ENCODE measurements around the gene FRMD4B.

FRMD4B gene

DNA sequence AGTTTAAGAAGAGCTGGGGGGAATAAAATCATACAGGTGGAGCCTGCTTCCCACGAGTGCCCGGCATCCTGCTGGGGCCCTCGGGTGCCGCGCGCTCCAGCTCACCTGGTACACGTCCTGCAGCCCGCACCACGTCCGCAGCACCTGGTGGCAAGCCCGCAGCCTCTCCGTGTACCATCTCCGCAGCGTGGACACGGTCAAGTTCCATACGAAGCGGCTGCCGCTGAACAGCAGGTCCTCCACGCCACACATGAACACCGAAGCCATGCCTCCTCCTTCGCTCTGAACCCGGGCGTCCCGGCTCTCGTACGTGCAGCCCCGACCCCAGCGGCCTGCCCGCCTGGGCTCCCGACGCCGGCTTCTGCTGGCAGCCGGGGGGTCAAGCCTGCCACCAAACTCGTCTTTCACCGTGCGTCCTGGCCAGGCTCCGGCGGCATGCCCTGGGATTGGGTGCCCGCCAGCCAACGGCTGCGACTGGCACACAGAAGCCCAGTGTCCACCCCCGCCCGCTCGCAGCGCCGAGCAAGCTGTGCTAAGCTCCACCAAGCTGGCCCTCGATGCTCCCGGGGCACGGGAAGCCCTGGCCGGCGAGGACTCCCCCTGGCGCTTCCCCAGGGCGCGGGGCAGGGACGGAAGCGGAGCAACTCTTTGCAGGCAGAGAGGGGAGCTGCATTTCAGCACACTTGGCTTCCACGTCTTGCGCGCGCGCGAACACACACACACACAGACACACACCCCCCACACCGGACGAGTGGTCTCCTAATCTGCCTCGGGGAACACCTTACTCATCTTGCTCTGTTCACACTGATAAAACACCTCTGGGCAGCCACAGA, at the start of gene FRMD4B:
Gene FRMD4B (minus strand): TSS at position 366 of the 833 bp plus-strand sequence. CDS start 99 bp downstream, at position 267.
- Histone ChIP-seq H3K9me2 (replicated peaks; ENCODE audit: low read depth, low read length) (no peaks in the 10 kb centered on the region), H3K36me3 (ENCODE audit: insufficient read depth, low read length) (no peaks in the 10 kb centered on the region), H3K27me3 (ENCODE audit: insufficient read depth, low read length, poor library complexity, severe bottlenecking) (peaks cover 25% of the 10 kb centered on the region), H3K79me2 (ENCODE audit: insufficient read depth, low read length) (no peaks in the 10 kb centered on the region), H4K20me1 (ENCODE audit: insufficient read depth, low read length, poor library complexity, severe bottlenecking) (no peaks in the 10 kb centered on the region), H3K9ac (ENCODE audit: low read depth, low read length, poor library complexity, severe bottlenecking) (peak within 1 kb of the TSS; percentile 26), H3K4me3 (ENCODE audit: low read length, poor library complexity, severe bottlenecking) (peak within 1 kb of the TSS; percentile 71), H2AFZ (ENCODE audit: low read length) (peak within 1 kb of the TSS; percentile 85), H3K4me1 (ENCODE audit: insufficient read depth, low read length, poor library complexity, severe bottlenecking) (peaks cover 13% of the 10 kb centered on the region), H3K9me3 (ENCODE audit: insufficient read depth, low read depth, low read length) (no peaks in the 10 kb centered on the region), H3K4me2 (ENCODE audit: low read depth, low read length, poor library complexity, severe bottlenecking) (peak within 1 kb of the TSS; percentile 95), H3F3A (ENCODE audit: low read depth) (no peaks in the 10 kb centered on the region)
- no peak for TF ChIP-seq EZH2phosphoT487 (IDR thresholded peaks at IDR 0.05; ENCODE audit: borderline replicate concordance)
- TF ChIP-seq, protein P1, sequence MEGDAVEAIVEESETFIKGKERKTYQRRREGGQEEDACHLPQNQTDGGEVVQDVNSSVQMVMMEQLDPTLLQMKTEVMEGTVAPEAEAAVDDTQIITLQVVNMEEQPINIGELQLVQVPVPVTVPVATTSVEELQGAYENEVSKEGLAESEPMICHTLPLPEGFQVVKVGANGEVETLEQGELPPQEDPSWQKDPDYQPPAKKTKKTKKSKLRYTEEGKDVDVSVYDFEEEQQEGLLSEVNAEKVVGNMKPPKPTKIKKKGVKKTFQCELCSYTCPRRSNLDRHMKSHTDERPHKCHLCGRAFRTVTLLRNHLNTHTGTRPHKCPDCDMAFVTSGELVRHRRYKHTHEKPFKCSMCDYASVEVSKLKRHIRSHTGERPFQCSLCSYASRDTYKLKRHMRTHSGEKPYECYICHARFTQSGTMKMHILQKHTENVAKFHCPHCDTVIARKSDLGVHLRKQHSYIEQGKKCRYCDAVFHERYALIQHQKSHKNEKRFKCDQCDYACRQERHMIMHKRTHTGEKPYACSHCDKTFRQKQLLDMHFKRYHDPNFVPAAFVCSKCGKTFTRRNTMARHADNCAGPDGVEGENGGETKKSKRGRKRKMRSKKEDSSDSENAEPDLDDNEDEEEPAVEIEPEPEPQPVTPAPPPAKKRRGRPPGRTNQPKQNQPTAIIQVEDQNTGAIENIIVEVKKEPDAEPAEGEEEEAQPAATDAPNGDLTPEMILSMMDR (conservative IDR thresholded peaks at IDR 0.05; ENCODE audit: low read length) = 0 out of 2 replicates have a peak, but pooled peaks have one; percentile 32

DNA sequence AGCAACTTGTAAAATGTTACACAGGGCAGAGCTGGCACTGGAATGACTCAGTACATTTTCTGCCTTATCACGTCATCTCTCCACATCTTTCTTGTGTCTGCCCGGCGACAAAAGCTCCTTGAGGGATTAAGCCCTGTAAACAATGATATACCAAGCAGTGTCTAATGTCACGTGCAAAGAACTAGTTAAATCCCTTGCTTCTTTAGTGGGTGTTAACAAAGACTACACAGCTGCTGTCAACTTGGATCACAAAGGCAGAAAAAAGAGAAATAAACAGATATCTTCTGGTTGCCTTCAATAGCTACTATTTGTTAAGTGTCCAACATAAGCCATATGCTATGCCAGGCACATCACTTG, 48.1 kb upstream of the FRMD4B start:
- H3K4me3 ChIP-seq (ENCODE audit: low read length, poor library complexity, severe bottlenecking) = no peak overlapping the region
- no peaks in the 10 kb centered on the region for H3K4me1 ChIP-seq (ENCODE audit: insufficient read depth, low read length, poor library complexity, severe bottlenecking)
- no peaks in the 10 kb centered on the region for H3K9me2 ChIP-seq (replicated peaks; ENCODE audit: low read depth, low read length)
- no peak overlapping the region for H3K9ac ChIP-seq (ENCODE audit: low read depth, low read length, poor library complexity, severe bottlenecking)
- H3K27me3 ChIP-seq (ENCODE audit: insufficient read depth, low read length, poor library complexity, severe bottlenecking) = no peaks in the 10 kb centered on the region
- H3F3A ChIP-seq (ENCODE audit: low read depth) = no peaks in the 10 kb centered on the region
- no peaks in the 10 kb centered on the region for H3K36me3 ChIP-seq (ENCODE audit: insufficient read depth, low read length)
- H3K9me3 ChIP-seq (ENCODE audit: insufficient read depth, low read depth, low read length) = no peaks in the 10 kb centered on the region
- TF ChIP-seq EZH2phosphoT487 (IDR thresholded peaks at IDR 0.05; ENCODE audit: borderline replicate concordance) = no peak
- TF ChIP-seq, protein P1 (conservative IDR thresholded peaks at IDR 0.05; ENCODE audit: low read length) = no peak
- peak overlapping the region; percentile 3; the same call in 1 of the 2 replicates for H2AFZ ChIP-seq (ENCODE audit: low read length)
- H3K79me2 ChIP-seq (ENCODE audit: insufficient read depth, low read length) = no peaks in the 10 kb centered on the region
- H4K20me1 ChIP-seq (ENCODE audit: insufficient read depth, low read length, poor library complexity, severe bottlenecking) = no peaks in the 10 kb centered on the region
- H3K4me2 ChIP-seq (ENCODE audit: low read depth, low read length, poor library complexity, severe bottlenecking) = no peak overlapping the region

DNA sequence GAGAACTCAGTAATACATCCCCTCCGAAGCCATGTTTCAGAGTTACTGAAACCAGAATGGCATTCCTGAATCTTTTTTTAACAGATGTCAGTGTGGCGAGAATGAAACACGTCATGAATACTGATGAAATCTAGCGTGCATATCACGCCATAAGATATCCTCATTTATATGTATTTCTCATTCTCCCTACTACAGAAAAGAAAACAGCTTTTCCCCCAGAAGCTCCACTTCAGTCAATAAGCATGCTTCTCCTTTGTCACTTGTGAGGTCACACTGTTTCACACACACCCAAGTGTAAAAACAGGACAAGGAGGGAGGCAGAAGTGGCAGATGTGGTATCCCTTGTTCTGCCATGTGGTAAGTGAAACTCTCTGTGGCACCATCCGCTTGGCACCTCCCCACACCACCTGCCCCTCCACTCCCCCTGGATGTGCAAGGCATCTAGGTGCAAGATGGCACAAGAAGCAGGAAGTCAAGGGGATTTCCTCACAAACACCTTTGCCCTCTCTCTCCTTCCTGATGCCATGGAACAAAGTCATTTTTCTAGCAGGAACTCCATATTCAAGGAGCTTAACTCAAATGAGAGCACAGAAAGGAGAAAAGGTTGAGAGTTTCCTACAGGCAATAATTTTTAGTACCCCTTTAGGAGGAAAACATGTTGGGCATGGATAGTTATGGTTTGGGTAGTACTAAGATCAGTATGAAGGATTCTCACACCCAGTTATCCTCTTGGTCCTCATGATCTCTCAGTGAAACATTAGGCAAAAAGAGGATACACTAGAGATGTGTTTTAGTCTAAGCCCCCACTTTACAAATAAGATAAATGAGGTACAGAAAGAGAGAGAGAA, 47.5 kb upstream of the FRMD4B start:
- TF ChIP-seq, protein P1 (conservative IDR thresholded peaks at IDR 0.05; ENCODE audit: low read length) = no peak
- no peak for TF ChIP-seq EZH2phosphoT487 (IDR thresholded peaks at IDR 0.05; ENCODE audit: borderline replicate concordance)
- no peaks in the 10 kb centered on the region for H3K4me1 ChIP-seq (ENCODE audit: insufficient read depth, low read length, poor library complexity, severe bottlenecking)
- no peaks in the 10 kb centered on the region for H3K36me3 ChIP-seq (ENCODE audit: insufficient read depth, low read length)
- no peaks in the 10 kb centered on the region for H4K20me1 ChIP-seq (ENCODE audit: insufficient read depth, low read length, poor library complexity, severe bottlenecking)
- H3K9me2 ChIP-seq (replicated peaks; ENCODE audit: low read depth, low read length) = no peaks in the 10 kb centered on the region
- H3K9me3 ChIP-seq (ENCODE audit: insufficient read depth, low read depth, low read length) = no peaks in the 10 kb centered on the region
- no peaks in the 10 kb centered on the region for H3K79me2 ChIP-seq (ENCODE audit: insufficient read depth, low read length)
- H3K4me2 ChIP-seq (ENCODE audit: low read depth, low read length, poor library complexity, severe bottlenecking) = no peak overlapping the region
- no peaks in the 10 kb centered on the region for H3K27me3 ChIP-seq (ENCODE audit: insufficient read depth, low read length, poor library complexity, severe bottlenecking)
- no peak overlapping the region for H3K4me3 ChIP-seq (ENCODE audit: low read length, poor library complexity, severe bottlenecking)
- peak overlapping the region; percentile 3; the same call in 1 of the 2 replicates for H2AFZ ChIP-seq (ENCODE audit: low read length)
- no peaks in the 10 kb centered on the region for H3F3A ChIP-seq (ENCODE audit: low read depth)
- no peak overlapping the region for H3K9ac ChIP-seq (ENCODE audit: low read depth, low read length, poor library complexity, severe bottlenecking)

Data from Loucy (cell line).